Retinal pigment epithelial cell (primary cell): ENCODE results near the gene SLC8A1.
A peak's percentile ranks its signal among the peaks of the same experiment; 100 is the strongest.

Source experiments
- DNase-seq: peaks from one replicate; pipeline ENCODE4 v3.0.0-alpha.2; 2010; ENCODE audit warnings: low read depth
- H3K4me3 ChIP-seq: 2 replicates; pipeline ENCODE4 v1.5.1; 2011; ENCODE audit warnings: mild to moderate bottlenecking, low read length, control low read depth, moderate library complexity
- CTCF ChIP-seq: conservative IDR thresholded peaks from 2 replicates; pipeline ENCODE4 v1.5.1; 2011; ENCODE audit warnings: low read depth, low read length, control low read depth, inconsistent platforms

SLC8A1 gene

GRCh38 chr2:40321822-40322221 lies 130.1 kb downstream of the SLC8A1 start:
- no peak for DNase-seq

GRCh38 chr2:40321016-40321623 lies 130.8 kb downstream of the SLC8A1 start:
- no peak overlapping the region for H3K4me3 ChIP-seq
- no peak for DNase-seq
- TF ChIP-seq CTCF = no peak

More at GRCh38 chr2:40321822-40322221, 130.1 kb downstream of the SLC8A1 start:
- TF ChIP-seq CTCF = no peak
- no peak overlapping the region for H3K4me3 ChIP-seq

GRCh38 chr2:40318921-40319320 lies 133.0 kb downstream of the SLC8A1 start:
- no peak overlapping the region for H3K4me3 ChIP-seq
- no peak for TF ChIP-seq CTCF
- no peak for DNase-seq

DNA sequence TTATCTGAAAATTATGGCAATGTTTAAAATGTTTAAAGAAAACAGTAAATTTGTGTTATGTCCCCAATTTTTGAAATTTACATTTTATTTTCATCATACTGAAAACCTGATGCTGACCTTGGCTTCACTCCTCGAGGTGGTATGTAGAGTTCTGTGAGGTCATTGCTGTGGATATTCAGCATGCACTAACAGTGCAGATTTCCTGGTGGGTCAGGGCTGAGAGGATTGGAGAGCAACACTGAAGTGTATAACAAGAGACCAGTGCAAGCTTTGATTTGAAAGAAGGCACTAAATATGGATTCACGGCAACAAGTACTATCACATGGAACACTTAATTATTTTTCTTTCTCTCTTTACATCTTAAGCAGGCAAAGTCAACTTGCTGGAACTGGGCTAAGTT lies 134.1 kb downstream of the SLC8A1 start:
- DNase-seq = no peak
- no peak overlapping the region for H3K4me3 ChIP-seq
- no peak for TF ChIP-seq CTCF

- no peak overlapping the region for H3K4me3 ChIP-seq
- DNase-seq = no peak
- TF ChIP-seq CTCF = no peak
Observed at GRCh38 chr2:40317046-40317445, 134.8 kb downstream of the SLC8A1 start.

DNA sequence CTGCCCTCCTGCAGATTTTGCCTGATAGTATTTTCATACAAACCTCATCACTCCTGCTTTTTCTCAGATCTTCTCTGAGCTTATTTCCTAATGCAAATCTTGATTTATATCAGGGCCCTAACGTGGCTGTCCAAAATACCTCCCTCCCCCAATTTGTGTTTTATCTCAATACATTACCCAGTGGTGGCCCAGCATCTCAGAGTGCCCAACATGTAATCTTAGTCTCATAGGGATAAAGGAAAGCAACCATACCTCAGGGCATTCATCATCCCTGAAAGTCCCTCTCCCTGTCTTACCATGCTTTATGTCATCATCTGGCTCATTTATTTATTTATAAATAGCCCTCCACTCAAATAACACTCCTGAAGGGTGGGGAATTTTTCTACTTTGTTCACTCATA lies 135.3 kb downstream of the SLC8A1 start:
- no peak overlapping the region for H3K4me3 ChIP-seq
- DNase-seq = no peak
- TF ChIP-seq CTCF = no peak

GRCh38 chr2:40315683-40316082 lies 136.2 kb downstream of the SLC8A1 start:
- DNase-seq = peak; percentile 61
- no peak for TF ChIP-seq CTCF
- H3K4me3 ChIP-seq = no peak overlapping the region
